ENCODE results near the gene HDAC4.

DNA sequence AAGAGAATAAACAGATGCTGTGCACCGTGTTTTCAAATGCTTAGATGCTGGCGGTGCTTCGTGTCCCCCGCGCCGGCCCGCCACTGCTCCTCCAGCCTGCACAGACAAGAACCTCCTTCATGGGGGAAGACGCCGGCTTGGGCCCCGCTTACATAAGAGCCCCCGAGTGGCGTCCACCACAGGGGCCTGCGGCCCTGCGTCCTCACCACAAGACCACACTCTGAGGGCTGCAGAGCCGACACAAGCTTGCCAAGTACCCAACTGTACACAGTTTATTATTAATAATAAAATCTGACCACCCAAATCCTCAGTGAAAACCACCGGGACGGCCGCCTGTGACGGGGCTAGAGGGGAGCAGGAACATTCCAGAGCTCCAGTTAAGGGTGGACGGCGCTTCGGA lies 232.2 kb downstream of the HDAC4 start:
- TF ChIP-seq, protein P1, sequence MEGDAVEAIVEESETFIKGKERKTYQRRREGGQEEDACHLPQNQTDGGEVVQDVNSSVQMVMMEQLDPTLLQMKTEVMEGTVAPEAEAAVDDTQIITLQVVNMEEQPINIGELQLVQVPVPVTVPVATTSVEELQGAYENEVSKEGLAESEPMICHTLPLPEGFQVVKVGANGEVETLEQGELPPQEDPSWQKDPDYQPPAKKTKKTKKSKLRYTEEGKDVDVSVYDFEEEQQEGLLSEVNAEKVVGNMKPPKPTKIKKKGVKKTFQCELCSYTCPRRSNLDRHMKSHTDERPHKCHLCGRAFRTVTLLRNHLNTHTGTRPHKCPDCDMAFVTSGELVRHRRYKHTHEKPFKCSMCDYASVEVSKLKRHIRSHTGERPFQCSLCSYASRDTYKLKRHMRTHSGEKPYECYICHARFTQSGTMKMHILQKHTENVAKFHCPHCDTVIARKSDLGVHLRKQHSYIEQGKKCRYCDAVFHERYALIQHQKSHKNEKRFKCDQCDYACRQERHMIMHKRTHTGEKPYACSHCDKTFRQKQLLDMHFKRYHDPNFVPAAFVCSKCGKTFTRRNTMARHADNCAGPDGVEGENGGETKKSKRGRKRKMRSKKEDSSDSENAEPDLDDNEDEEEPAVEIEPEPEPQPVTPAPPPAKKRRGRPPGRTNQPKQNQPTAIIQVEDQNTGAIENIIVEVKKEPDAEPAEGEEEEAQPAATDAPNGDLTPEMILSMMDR (IDR thresholded peaks at IDR 0.05) = no peak
- no peak for TF ChIP-seq POLR2A (IDR thresholded peaks at IDR 0.05)
